ENCODE data around the gene BDP1.
"Not testable (repeated sequence)": the region's sequence is repeated elsewhere in the genome, so short reads cannot be mapped to it uniquely, and the experiment has no call there.

The BDP1 gene

GRCh38 chr5:71575588-71575987 lies 120.1 kb downstream of the BDP1 start:
- not testable (repeated sequence) for DNase-seq

- DNase-seq: no peak
Measured at GRCh38 chr5:71576241-71576640, 120.8 kb downstream of the BDP1 start.

GRCh38 chr5:71577839-71578238 lies 122.4 kb downstream of the BDP1 start:
- DNase-seq: not testable (repeated sequence)

GRCh38 chr5:71582945-71583584 lies 127.6 kb downstream of the BDP1 start:
- DNase-seq: no peak

GRCh38 chr5:71586052-71586940 lies 130.8 kb downstream of the BDP1 start:
- DNase-seq: peak; percentile 53

- peak; percentile 94 for DNase-seq
Measured at GRCh38 chr5:71586941-71587765, 131.7 kb downstream of the BDP1 start, which contains the start of gene MCCC2. Gene MCCC2 (plus strand): TSS chr5:71587340. CDS start chr5:71587426, 86 bp downstream.

GRCh38 chr5:71587766-71588532 lies 132.5 kb downstream of the BDP1 start:
- no peak for DNase-seq

GRCh38 chr5:71588533-71588885 lies 133.1 kb downstream of the BDP1 start:
- DNase-seq: no peak

- DNase-seq: no peak
Measured at GRCh38 chr5:71589903-71590302, 134.5 kb downstream of the BDP1 start.

GRCh38 chr5:71591100-71591499 lies 135.6 kb downstream of the BDP1 start:
- DNase-seq: no peak

- no peak for DNase-seq
Measured at GRCh38 chr5:71596169-71596568, 140.7 kb downstream of the BDP1 start.

GRCh38 chr5:71597001-71597400 lies 141.6 kb downstream of the BDP1 start:
- DNase-seq: no peak

GRCh38 chr5:71600783-71601182 lies 145.3 kb downstream of the BDP1 start:
- no peak for DNase-seq

- DNase-seq: peak; percentile 85
Measured at GRCh38 chr5:71601222-71602026, 146.0 kb downstream of the BDP1 start.

GRCh38 chr5:71609916-71610315 lies 154.5 kb downstream of the BDP1 start:
- not testable (repeated sequence) for DNase-seq

GRCh38 chr5:71615809-71616208 lies 160.4 kb downstream of the BDP1 start:
- no peak for DNase-seq
